HEK293T (cell line): ENCODE measurements around the gene SPRYD7.

Experiments used
- CTCF ChIA-PET: fragments of 350-600 bp; formaldehyde crosslinking; extraction: SDS; loops from one replicate; lab custom pipeline; 2021; ENCODE audit warnings: antibody characterized with exemption, inconsistent platforms; lab: Yijun Ruan, JAX
- POLR2A ChIA-PET: fragments of 350-600 bp; formaldehyde crosslinking; extraction: SDS; loops from one replicate; lab custom pipeline; 2020; ENCODE audit warnings: antibody characterized with exemption, inconsistent platforms; lab: Yijun Ruan, JAX
- DNase-seq: peaks from one replicate; pipeline ENCODE4 v3.0.0; 2012; ENCODE audit warnings: mixed read lengths; ENCODE audit errors: extremely low spot score
- ARNT ChIP-seq: fragments of 450-650 bp; IDR thresholded peaks from 2 replicates; pipeline ENCODE4 v1.6.1; 2017; ENCODE audit warnings: mild to moderate bottlenecking
- BHLHE40 ChIP-seq: fragments of 450-650 bp; IDR thresholded peaks from 2 replicates; pipeline ENCODE4 v1.6.1; 2016; ENCODE audit warnings: mild to moderate bottlenecking, moderate library complexity, borderline replicate concordance
- CTBP1 ChIP-seq: fragments of 450-650 bp; IDR thresholded peaks from 2 replicates; pipeline ENCODE4 v1.6.1; 2016; ENCODE audit warnings: borderline replicate concordance
- ELF4 ChIP-seq: fragments of 450-650 bp; IDR thresholded peaks from 2 replicates; pipeline ENCODE4 v1.6.1; 2017; ENCODE audit warnings: antibody characterized with exemption
- FOXA1 ChIP-seq: fragments of 450-650 bp; IDR thresholded peaks from 2 replicates; pipeline ENCODE4 v1.6.1; 2016; ENCODE audit warnings: mild to moderate bottlenecking
- FOXK2 ChIP-seq: fragments of 450-650 bp; IDR thresholded peaks from 2 replicates; pipeline ENCODE4 v1.6.1; 2016; ENCODE audit warnings: mild to moderate bottlenecking
- FOXM1 ChIP-seq: fragments of 450-650 bp; IDR thresholded peaks from 2 replicates; pipeline ENCODE4 v1.6.1; 2017; ENCODE audit warnings: mild to moderate bottlenecking, borderline replicate concordance
- HDGF ChIP-seq: fragments of 450-650 bp; IDR thresholded peaks from 2 replicates; pipeline ENCODE4 v1.6.1; 2017; ENCODE audit warnings: antibody characterized with exemption, borderline replicate concordance
- L3MBTL2 ChIP-seq: fragments of 450-650 bp; conservative IDR thresholded peaks from 2 replicates; pipeline ENCODE4 v1.6.1; 2016; ENCODE audit warnings: mild to moderate bottlenecking
- LEF1 ChIP-seq: fragments of 450-650 bp; IDR thresholded peaks from 2 replicates; pipeline ENCODE4 v1.6.1; 2017; ENCODE audit warnings: mild to moderate bottlenecking, borderline replicate concordance
- NFRKB ChIP-seq: fragments of 450-650 bp; IDR thresholded peaks from 2 replicates; pipeline ENCODE4 v1.6.1; 2016; ENCODE audit warnings: mild to moderate bottlenecking, moderate library complexity
- PKNOX1 ChIP-seq: fragments of 450-650 bp; IDR thresholded peaks from 2 replicates; pipeline ENCODE4 v1.6.1; 2016
- SP1 ChIP-seq: fragments of 450-650 bp; IDR thresholded peaks from 2 replicates; pipeline ENCODE4 v1.6.1; 2017
- SUZ12 ChIP-seq: fragments of 450-650 bp; IDR thresholded peaks from 2 replicates; pipeline ENCODE4 v1.6.1; 2016; ENCODE audit warnings: mild to moderate bottlenecking
- TARDBP ChIP-seq: fragments of 450-650 bp; IDR thresholded peaks from 2 replicates; pipeline ENCODE4 v1.6.1; 2016
- ZNF384 ChIP-seq: fragments of 450-650 bp; IDR thresholded peaks from 2 replicates; pipeline ENCODE4 v1.6.1; 2016

Gene SPRYD7

GRCh38 chr13:49936075-49936967 is at the start of gene SPRYD7:
TSS of gene SPRYD7 (minus strand) at chr13:49936340. CDS start at chr13:49936235, 105 bp downstream.
- DNase-seq, result peak; percentile 97
- ChIA-PET POLR2A (interaction anchor here (0.6 to 1.2 kb wide), 5 partner anchors 9 to 143 kb away, joined by 3 to 4 read pairs (median 3); partner anchors contain the start of genes KPNA3 and TRIM13), CTCF (interaction anchor here (1.0 to 1.1 kb wide), 3 partner anchors 42 to 64 kb away, joined by 3 read pairs; no protein-coding TSS in a partner anchor)
- TF ChIP-seq TARDBP, result no peak
- no peak for TF ChIP-seq ZNF384
- TF ChIP-seq ELF4, result no peak
- TF ChIP-seq CTBP1, result no peak
- TF ChIP-seq LEF1, result no peak
- TF ChIP-seq BHLHE40, result no peak
- no peak for TF ChIP-seq HDGF
- TF ChIP-seq SP1, result no peak
- TF ChIP-seq PKNOX1, result peak; percentile 70
- TF ChIP-seq NFRKB, result no peak
- TF ChIP-seq SUZ12, result no peak
- TF ChIP-seq FOXK2, result no peak
- TF ChIP-seq L3MBTL2, result peak; percentile 34; the same call in 1 of the 2 replicates
- no peak for TF ChIP-seq ARNT
- peak; percentile 78; the same call in 1 of the 2 replicates for TF ChIP-seq FOXM1
- TF ChIP-seq FOXA1, result no peak

- POLR2A ChIA-PET, result no interaction called here
- CTCF ChIA-PET, result no interaction called here
- no peak for DNase-seq
- no peak for TF ChIP-seq SP1
- TF ChIP-seq ELF4, result no peak
- TF ChIP-seq ARNT, result no peak
- no peak for TF ChIP-seq L3MBTL2
- no peak for TF ChIP-seq FOXM1
- no peak for TF ChIP-seq FOXA1
- no peak for TF ChIP-seq HDGF
- TF ChIP-seq FOXK2, result no peak
- TF ChIP-seq NFRKB, result no peak
- TF ChIP-seq PKNOX1, result no peak
- no peak for TF ChIP-seq SUZ12
- no peak for TF ChIP-seq CTBP1
- no peak for TF ChIP-seq TARDBP
- TF ChIP-seq BHLHE40, result no peak
- no peak for TF ChIP-seq LEF1
- TF ChIP-seq ZNF384, result no peak
Observed at GRCh38 chr13:49985129-49985528, 49.0 kb upstream of the SPRYD7 start.

- no peak for TF ChIP-seq PKNOX1
- no peak for TF ChIP-seq TARDBP
- TF ChIP-seq SUZ12, result no peak
- TF ChIP-seq ARNT, result no peak
- TF ChIP-seq FOXA1, result no peak
- no peak for TF ChIP-seq BHLHE40
- TF ChIP-seq L3MBTL2, result no peak
- no peak for TF ChIP-seq NFRKB
- no peak for TF ChIP-seq LEF1
- no peak for TF ChIP-seq SP1
- no peak for TF ChIP-seq ELF4
- TF ChIP-seq CTBP1, result no peak
- no peak for TF ChIP-seq ZNF384
- ChIA-PET POLR2A (no interaction called here), CTCF (interaction anchor here (0.7 kb wide), 2 partner anchors 17 to 821 kb away, joined by 3 to 5 read pairs; no protein-coding TSS in a partner anchor)
- no peak for DNase-seq
Observed at GRCh38 chr13:49980266-49980665, 44.1 kb upstream of the SPRYD7 start.

GRCh38 chr13:49977992-49978391 is 41.9 kb upstream of the SPRYD7 start:
- TF ChIP-seq ELF4 (no peak), NFRKB (no peak), PKNOX1 (no peak), CTBP1 (no peak), FOXM1 (no peak), L3MBTL2 (no peak), SUZ12 (no peak), TARDBP (no peak)
- no peak for DNase-seq
- ChIA-PET CTCF (interaction anchor here (2.3 kb wide), 1 partner anchor 1091 kb away, joined by 11 read pairs; no protein-coding TSS in a partner anchor), POLR2A (interaction anchor here (1.2 kb wide), 1 partner anchor 823 kb away, joined by 4 read pairs; no protein-coding TSS in a partner anchor)
